Measurements from ENCODE around the gene ZMYND8. TPM values are rescaled to one million over a fixed set of nuclear protein-coding genes. Genes with fewer than 3 reads are reported as not detected.

Gene ZMYND8
- total RNA-seq, 2 donors from 2014 or later = 18.9 to 19.1 TPM

DNA sequence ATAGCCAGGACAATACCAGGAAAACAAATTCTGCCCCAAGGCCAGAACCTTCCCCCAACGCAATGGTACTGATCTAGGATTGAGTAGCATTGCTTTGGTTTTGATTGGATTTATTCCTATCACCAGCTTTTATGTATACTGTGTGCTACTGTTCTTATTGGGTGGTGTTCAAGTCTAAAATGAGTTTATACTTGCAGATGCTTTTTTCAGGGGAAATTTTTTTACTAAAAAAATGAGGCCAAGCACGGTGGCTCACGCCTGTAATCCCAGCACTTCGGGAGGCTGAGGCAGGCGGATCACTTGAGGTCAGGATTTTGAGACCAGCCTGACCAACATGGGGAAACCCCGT, 116.8 kb downstream of the ZMYND8 start:
- TF ChIP-seq, protein P1, sequence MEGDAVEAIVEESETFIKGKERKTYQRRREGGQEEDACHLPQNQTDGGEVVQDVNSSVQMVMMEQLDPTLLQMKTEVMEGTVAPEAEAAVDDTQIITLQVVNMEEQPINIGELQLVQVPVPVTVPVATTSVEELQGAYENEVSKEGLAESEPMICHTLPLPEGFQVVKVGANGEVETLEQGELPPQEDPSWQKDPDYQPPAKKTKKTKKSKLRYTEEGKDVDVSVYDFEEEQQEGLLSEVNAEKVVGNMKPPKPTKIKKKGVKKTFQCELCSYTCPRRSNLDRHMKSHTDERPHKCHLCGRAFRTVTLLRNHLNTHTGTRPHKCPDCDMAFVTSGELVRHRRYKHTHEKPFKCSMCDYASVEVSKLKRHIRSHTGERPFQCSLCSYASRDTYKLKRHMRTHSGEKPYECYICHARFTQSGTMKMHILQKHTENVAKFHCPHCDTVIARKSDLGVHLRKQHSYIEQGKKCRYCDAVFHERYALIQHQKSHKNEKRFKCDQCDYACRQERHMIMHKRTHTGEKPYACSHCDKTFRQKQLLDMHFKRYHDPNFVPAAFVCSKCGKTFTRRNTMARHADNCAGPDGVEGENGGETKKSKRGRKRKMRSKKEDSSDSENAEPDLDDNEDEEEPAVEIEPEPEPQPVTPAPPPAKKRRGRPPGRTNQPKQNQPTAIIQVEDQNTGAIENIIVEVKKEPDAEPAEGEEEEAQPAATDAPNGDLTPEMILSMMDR (IDR thresholded peaks at IDR 0.05) = no peak
- no peak for TF ChIP-seq POLR2A (IDR thresholded peaks at IDR 0.05)
- peaks cover 0 to 12% of the 10 kb centered on the region in 2 donors for H3K36me3 ChIP-seq (replicated peaks in 1 of 2; ENCODE audit: insufficient read depth in 1 of 2, low read depth in 2 of 2)
- intact Hi-C loops (cut with DNase I) = no loop called here

DNA sequence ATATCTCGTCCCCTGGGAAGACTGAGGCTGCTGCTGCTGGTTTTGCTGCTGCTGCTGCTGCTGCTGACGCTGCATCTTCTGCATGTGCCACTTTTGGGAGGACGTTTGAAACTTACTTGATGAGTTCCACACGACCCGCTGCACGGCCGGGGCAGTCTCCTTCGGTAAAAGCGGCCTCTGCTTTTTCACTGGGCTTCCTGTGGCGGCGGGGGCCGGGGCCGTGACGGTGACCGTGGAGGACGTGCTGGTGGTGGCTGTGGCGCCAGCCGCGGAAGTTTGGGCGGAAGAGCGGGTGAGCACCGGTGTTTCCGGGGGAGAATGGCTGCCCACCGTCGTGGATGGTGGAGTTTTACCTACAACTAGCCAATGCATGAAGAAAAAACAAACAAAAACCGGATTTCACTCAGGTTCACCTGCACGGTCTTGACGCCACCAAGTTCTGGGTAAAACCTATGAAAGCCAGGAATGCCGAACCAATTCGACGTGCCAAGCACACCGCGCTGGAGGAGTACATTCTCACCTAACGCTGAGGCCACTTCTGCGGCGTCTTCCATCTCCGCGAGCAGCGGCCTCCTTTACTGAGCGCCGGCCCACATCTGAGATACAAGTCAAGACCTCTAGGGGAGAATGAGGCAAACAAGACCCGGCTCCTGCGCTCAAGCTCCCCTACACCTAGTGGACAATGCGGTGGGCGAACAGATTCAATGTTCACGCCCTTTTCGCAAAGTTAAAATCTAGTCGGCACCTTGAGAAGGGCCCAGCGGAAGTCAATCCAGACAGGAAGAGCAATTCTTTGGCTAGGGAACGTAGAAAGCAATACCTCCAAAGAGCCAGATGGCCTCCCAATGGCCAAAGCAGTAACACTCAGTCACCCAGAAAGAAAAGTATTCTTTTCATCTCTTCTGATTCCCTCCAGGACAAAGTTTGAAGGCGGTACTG, 117.5 kb downstream of the ZMYND8 start:
- DNase-seq (no peak), ATAC-seq (no peak)
- TF ChIP-seq, protein P1 (IDR thresholded peaks at IDR 0.05) = no peak
- TF ChIP-seq POLR2A (IDR thresholded peaks at IDR 0.05) = no peak
- H3K27ac ChIP-seq = no peak overlapping the region
- H3K4me3 ChIP-seq = no peak overlapping the region
- H3K4me1 ChIP-seq = peaks cover 10% of the 10 kb centered on the region
- no peaks in the 10 kb centered on the region for H3K27me3 ChIP-seq
- intact Hi-C loops (cut with DNase I) = no loop called here
- peaks cover 6 to 13% of the 10 kb centered on the region in 2 donors for H3K36me3 ChIP-seq (replicated peaks in 1 of 2; ENCODE audit: insufficient read depth in 1 of 2, low read depth in 2 of 2)
- H3K9me3 ChIP-seq = no peaks in the 10 kb centered on the region
- WGBS, 2 donors = 95 to 97% methylated on average over 49 to 51 of the region's 51 CpGs

More for the DNA sequence above, 116.8 kb downstream of the ZMYND8 start:
- H3K9me3 ChIP-seq = no peaks in the 10 kb centered on the region
- no peak overlapping the region for H3K4me3 ChIP-seq
- 88 to 96% methylated on average over 6 of the region's 6 CpGs for WGBS, 2 donors
- no peaks in the 10 kb centered on the region for H3K27me3 ChIP-seq
- ATAC-seq (no peak), DNase-seq (no peak)
- H3K27ac ChIP-seq = no peak overlapping the region
- H3K4me1 ChIP-seq = peaks cover 10% of the 10 kb centered on the region

DNA sequence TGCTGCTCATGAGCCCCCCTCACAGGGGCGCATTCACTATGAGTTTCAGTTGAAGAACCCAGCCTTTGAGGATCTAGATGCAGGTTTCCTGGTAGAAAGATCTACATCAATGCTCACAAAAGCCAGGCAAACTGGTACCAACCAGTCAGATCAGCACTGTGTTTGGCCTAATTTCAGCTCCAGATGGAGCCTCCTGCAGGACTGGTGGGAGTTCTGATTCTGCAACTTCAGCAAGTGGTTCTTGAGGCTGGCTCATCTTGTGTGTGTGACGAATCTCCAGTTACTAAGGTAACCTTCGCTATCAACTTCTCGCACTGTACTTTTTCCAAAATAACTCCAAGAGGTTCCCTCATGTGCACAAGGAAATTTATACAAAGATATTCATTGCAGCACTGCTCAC, 118.8 kb downstream of the ZMYND8 start:
- H3K4me1 ChIP-seq = peaks cover 6% of the 10 kb centered on the region
- H3K9me3 ChIP-seq = no peaks in the 10 kb centered on the region
- H3K27me3 ChIP-seq = no peaks in the 10 kb centered on the region
- H3K36me3 ChIP-seq (replicated peaks in 1 of 2; ENCODE audit: insufficient read depth in 1 of 2, low read depth in 2 of 2) = peaks cover 6 to 21% of the 10 kb centered on the region in 2 donors
- ATAC-seq (no peak), DNase-seq (no peak)
- H3K27ac ChIP-seq = no peak overlapping the region
- intact Hi-C loops (cut with DNase I) = no loop called here
- 94 to 95% methylated on average over 4 of the region's 4 CpGs for WGBS, 2 donors
- no peak overlapping the region for H3K4me3 ChIP-seq
- TF ChIP-seq, protein P1 (IDR thresholded peaks at IDR 0.05) = no peak
- TF ChIP-seq POLR2A (IDR thresholded peaks at IDR 0.05) = no peak

DNA sequence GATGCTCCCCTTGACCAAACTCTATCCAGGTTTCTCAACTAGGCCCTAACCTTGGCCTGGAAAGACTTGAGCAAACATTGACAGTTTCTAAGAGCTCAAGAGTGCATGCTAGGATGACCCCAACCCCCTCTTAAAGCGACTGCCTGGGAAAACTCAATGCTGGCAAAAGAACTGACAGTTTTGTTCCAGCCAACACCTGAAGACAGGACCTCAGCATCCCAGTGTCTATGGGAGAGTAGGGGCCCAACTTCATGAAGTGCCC, 119.9 kb downstream of the ZMYND8 start:
- ATAC-seq = no peak
- no peak for DNase-seq
- intact Hi-C loops (cut with DNase I) = no loop called here
- H3K4me3 ChIP-seq = no peak overlapping the region
- TF ChIP-seq, protein P1 (IDR thresholded peaks at IDR 0.05) = no peak
- no peak for TF ChIP-seq POLR2A (IDR thresholded peaks at IDR 0.05)
- H3K4me1 ChIP-seq = no peaks in the 10 kb centered on the region
- H3K9me3 ChIP-seq = no peaks in the 10 kb centered on the region
- peaks cover 6 to 21% of the 10 kb centered on the region in 2 donors for H3K36me3 ChIP-seq (replicated peaks in 1 of 2; ENCODE audit: insufficient read depth in 1 of 2, low read depth in 2 of 2)
- no peaks in the 10 kb centered on the region for H3K27me3 ChIP-seq
- 71 to 82% methylated on average over 1 of the region's 1 CpG for WGBS, 2 donors
- H3K27ac ChIP-seq = no peak overlapping the region
